SK-N-MC (cell line): Measurements from ENCODE around the gene TET2.
A peak's percentile ranks its signal among the peaks of the same experiment; 100 is the strongest.

Source experiments
- DNase-seq: peaks from one replicate; pipeline ENCODE4 v3.0.0-alpha.2; 2011; ENCODE audit warnings: low read depth, low spot score
- H3K27ac ChIP-seq: fragments of 200-600 bp; sonication (generic); 2 replicates; pipeline ENCODE4 v1.5.1; 2016; ENCODE audit warnings: mixed run types
- H3K36me3 ChIP-seq: fragments of 200-600 bp; sonication (generic); 2 replicates; pipeline ENCODE4 v1.6.1; 2017; ENCODE audit warnings: antibody characterized with exemption, low read length, mixed read lengths; ENCODE audit not compliant: insufficient read depth
- H3K4me3 ChIP-seq: fragments of 200-600 bp; sonication (generic); 2 replicates; pipeline ENCODE4 v1.5.1; 2016
- H3K9ac ChIP-seq: fragments of 200-600 bp; sonication (generic); 2 replicates; pipeline ENCODE4 v1.8.0; 2017; ENCODE audit warnings: mixed run types, mixed read lengths; ENCODE audit not compliant: insufficient read length
- H3K9me3 ChIP-seq: fragments of 200-600 bp; sonication (generic); 2 replicates; pipeline ENCODE4 v1.6.1; 2017; ENCODE audit warnings: low read depth, mild to moderate bottlenecking, antibody characterized with exemption, low read length, moderate library complexity, mixed read lengths
- EZH2 ChIP-seq: fragments of 200-600 bp; sonication (generic); IDR thresholded peaks from one replicate; pipeline ENCODE4 v1.6.1; 2017; ENCODE audit warnings: antibody characterized with exemption
- FOXP2 ChIP-seq: optimal IDR thresholded peaks from 2 replicates; pipeline ENCODE3; 2011; ENCODE audit warnings: mild to moderate bottlenecking, moderate library complexity; ENCODE audit not compliant: insufficient read depth; ENCODE audit errors: extremely low read length, control extremely low read depth
- POLR2AphosphoS5 ChIP-seq: IDR thresholded peaks from 2 replicates; pipeline ENCODE4 v1.6.1; 2012; ENCODE audit warnings: mild to moderate bottlenecking, low read depth, low read length, borderline replicate concordance

Gene TET2

DNA sequence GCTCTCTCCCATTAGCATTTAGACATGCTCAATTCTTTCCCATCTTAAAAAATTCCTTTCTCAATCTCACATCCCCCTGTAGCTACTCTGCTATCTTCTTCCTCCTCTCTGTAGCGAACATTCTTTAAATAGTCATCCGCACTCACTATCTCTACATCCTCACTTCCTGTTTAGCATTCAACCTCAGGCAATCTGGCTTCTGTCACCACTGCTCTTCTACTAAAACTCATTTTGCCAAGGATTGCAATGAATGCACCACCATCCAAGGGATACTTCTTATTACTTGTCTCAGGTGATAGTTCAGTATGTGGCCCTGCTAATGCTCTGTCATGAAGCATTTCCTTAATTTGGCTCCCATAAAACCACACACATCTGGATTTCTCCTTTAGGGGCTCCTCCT is 10.9 kb upstream of the TET2 start:
- no peaks in the 10 kb centered on the region for H3K9me3 ChIP-seq
- TF ChIP-seq EZH2 (no peak), POLR2AphosphoS5 (no peak), FOXP2 (no peak)
- peak overlapping the region; percentile 40 for H3K4me3 ChIP-seq
- no peaks in the 10 kb centered on the region for H3K36me3 ChIP-seq
- H3K27ac ChIP-seq = peak overlapping the region; percentile 77
- H3K9ac ChIP-seq = no peak overlapping the region
- peak; percentile 80 for DNase-seq

GRCh38 chr4:105137121-105137875 is 9.4 kb upstream of the TET2 start:
- H3K36me3 ChIP-seq = no peaks in the 10 kb centered on the region
- no peaks in the 10 kb centered on the region for H3K9me3 ChIP-seq
- H3K4me3 ChIP-seq = no peak overlapping the region
- no peak overlapping the region; the same call in 1 of the 2 replicates for H3K27ac ChIP-seq
- TF ChIP-seq EZH2 (no peak), POLR2AphosphoS5 (no peak), FOXP2 (no peak)
- DNase-seq = no peak
- no peak overlapping the region for H3K9ac ChIP-seq

GRCh38 chr4:105139646-105140045 is 7.0 kb upstream of the TET2 start:
- no peak for DNase-seq
- Histone ChIP-seq H3K36me3 (no peaks in the 10 kb centered on the region), H3K9ac (no peak overlapping the region), H3K9me3 (no peaks in the 10 kb centered on the region), H3K27ac (no peak overlapping the region), H3K4me3 (no peak overlapping the region)
- TF ChIP-seq POLR2AphosphoS5 (no peak), EZH2 (no peak)

DNA sequence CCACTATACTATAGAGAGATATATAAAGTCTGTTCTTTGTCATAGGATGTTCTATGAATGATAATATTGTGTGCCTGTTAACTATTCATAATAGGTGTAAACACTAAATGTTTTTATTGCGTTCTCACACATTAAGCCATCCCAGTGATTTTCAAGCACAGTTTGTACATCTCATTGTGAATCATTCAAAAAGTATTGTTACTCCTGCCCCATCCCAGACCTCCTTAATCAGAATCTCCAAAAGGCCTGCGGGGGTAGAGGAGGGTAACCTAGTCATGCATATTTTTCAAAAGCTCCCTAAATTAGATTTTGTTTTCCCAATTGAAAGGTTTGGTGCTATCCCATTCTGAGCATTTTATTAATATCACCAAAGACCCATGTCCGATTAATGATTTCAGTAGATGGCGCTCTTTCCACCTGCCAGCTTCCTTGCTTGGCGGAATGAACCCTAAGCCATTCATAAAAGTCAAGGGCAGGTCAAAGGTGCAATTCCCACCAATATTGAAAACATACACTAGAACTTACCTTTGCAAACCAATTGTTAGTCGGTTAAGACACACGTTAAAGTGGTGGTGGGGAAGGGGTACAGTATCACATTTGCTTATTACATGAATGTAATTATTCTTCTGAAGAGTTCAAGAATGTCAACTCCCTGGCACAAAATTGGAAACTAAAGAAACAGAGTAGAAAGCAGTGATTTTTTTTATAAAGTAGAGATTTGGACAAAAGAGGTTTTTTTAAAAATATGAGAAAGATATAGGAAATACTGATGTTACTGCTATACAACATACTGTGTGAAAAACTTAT is 5.8 kb upstream of the TET2 start:
- H3K9me3 ChIP-seq = no peaks in the 10 kb centered on the region
- no peaks in the 10 kb centered on the region for H3K36me3 ChIP-seq
- TF ChIP-seq POLR2AphosphoS5 (no peak), FOXP2 (no peak), EZH2 (no peak)
- DNase-seq = no peak
- no peak overlapping the region for H3K27ac ChIP-seq
- no peak overlapping the region for H3K9ac ChIP-seq
- no peak overlapping the region for H3K4me3 ChIP-seq

DNA sequence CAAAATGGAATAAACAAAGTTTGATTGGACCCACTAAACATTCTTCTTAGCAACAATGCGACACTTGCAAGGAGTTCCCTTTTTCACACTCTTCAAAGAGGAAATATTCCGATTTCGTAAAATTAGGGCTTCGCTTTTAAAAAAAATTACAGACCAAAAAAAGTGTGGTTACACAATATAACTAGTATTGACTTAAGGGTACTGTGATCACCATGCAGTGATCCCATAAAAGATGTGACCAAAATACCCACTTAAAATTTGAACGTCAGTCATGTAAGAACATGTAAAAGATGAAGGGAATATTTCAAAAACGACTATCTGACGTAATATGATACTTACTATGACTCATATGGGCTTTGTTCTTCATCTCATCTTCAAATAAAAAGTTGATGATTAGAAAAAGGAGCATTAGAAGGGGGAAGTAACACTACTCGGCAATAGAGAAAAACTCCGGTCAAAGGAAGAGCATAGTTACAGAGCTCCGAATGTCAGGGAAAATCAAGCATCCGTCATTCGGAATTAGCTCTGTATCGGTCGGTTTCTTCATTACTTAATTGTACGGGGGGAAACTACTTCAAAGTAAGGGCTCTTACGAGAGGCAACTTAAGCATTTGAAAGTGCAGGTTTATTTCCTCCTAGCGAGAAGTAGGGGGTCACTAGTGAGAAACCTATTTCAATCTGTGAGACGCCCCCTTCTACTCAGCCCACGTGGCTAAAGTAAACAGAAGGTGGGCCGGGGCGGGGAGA is 1.3 kb upstream of the TET2 start:
- Histone ChIP-seq H3K9ac (no peak overlapping the region), H3K36me3 (peaks cover 2% of the 10 kb centered on the region; the same call in 1 of the 2 replicates), H3K9me3 (no peaks in the 10 kb centered on the region), H3K27ac (0 out of 2 replicates have a peak overlapping the region, but pooled peaks have one; percentile 17), H3K4me3 (no peak overlapping the region)
- TF ChIP-seq FOXP2 (no peak), POLR2AphosphoS5 (no peak), EZH2 (no peak)
- no peak for DNase-seq

DNA sequence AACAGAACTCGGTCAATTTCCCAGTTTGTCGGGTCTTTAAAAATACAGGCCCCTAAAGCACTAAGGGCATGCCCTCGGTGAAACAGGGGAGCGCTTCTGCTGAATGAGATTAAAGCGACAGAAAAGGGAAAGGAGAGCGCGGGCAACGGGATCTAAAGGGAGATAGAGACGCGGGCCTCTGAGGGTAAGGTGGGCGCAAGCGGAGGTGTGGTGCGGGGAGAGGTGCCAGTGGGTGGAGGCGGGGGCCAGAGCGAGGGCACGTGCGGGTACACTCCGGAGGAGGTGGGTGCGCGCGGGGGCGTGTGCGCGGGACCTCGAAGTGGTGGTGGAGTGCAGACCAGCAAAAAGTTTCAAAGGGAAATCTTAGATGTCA is 787 bp upstream of the TET2 start:
- TF ChIP-seq POLR2AphosphoS5 (no peak), FOXP2 (no peak), EZH2 (no peak)
- Histone ChIP-seq H3K4me3 (peak overlapping the region; percentile 82), H3K9me3 (no peaks in the 10 kb centered on the region), H3K9ac (no peak overlapping the region), H3K27ac (no peak overlapping the region), H3K36me3 (peaks cover 5% of the 10 kb centered on the region; the same call in 1 of the 2 replicates)
- DNase-seq = no peak

GRCh38 chr4:105147016-105147552 is 408 bp downstream of the TET2 start:
- no peak for DNase-seq
- H3K27ac ChIP-seq = peak overlapping the region; percentile 74
- H3K9ac ChIP-seq = peak overlapping the region; percentile 94
- TF ChIP-seq EZH2 (no peak), POLR2AphosphoS5 (no peak), FOXP2 (no peak)
- H3K9me3 ChIP-seq = no peaks in the 10 kb centered on the region
- H3K36me3 ChIP-seq = peaks cover 5% of the 10 kb centered on the region; the same call in 1 of the 2 replicates
- peak overlapping the region; percentile 82 for H3K4me3 ChIP-seq

GRCh38 chr4:105147553-105148161 is 981 bp downstream of the TET2 start:
- DNase-seq = no peak
- Histone ChIP-seq H3K27ac (peak overlapping the region; percentile 74), H3K4me3 (peak overlapping the region; percentile 82), H3K36me3 (peaks cover 5% of the 10 kb centered on the region; the same call in 1 of the 2 replicates), H3K9me3 (no peaks in the 10 kb centered on the region), H3K9ac (peak overlapping the region; percentile 94)
- TF ChIP-seq EZH2 (no peak), FOXP2 (no peak), POLR2AphosphoS5 (no peak; the same call in 1 of the 2 replicates)
